Measurements from ENCODE around the gene SLC1A5.

Gene SLC1A5

GRCh38 chr19:46798713-46799112 is 10.3 kb upstream of the SLC1A5 start:
- TF ChIP-seq, protein P1, sequence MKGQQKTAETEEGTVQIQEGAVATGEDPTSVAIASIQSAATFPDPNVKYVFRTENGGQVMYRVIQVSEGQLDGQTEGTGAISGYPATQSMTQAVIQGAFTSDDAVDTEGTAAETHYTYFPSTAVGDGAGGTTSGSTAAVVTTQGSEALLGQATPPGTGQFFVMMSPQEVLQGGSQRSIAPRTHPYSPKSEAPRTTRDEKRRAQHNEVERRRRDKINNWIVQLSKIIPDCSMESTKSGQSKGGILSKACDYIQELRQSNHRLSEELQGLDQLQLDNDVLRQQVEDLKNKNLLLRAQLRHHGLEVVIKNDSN (IDR thresholded peaks at IDR 0.05), result no peak
- TF ChIP-seq CREB1 (IDR thresholded peaks at IDR 0.05; ENCODE audit: low read depth) (no peak), YY1 (IDR thresholded peaks at IDR 0.05; ENCODE audit: low read depth) (no peak), CEBPB (IDR thresholded peaks at IDR 0.05) (no peak), FOXM1 (IDR thresholded peaks at IDR 0.05; ENCODE audit: borderline replicate concordance, low read depth) (no peak), EGR1 (IDR thresholded peaks at IDR 0.05) (no peak), TAF1 (IDR thresholded peaks at IDR 0.05; ENCODE audit: low read depth) (no peak), EP300 (IDR thresholded peaks at IDR 0.05; ENCODE audit: borderline replicate concordance) (no peak)

GRCh38 chr19:46797881-46798280 is 9.5 kb upstream of the SLC1A5 start:
- TF ChIP-seq EGR1 (IDR thresholded peaks at IDR 0.05), result no peak
- TF ChIP-seq TCF12 (IDR thresholded peaks at IDR 0.05; ENCODE audit: low read depth), result no peak
- TF ChIP-seq YY1 (IDR thresholded peaks at IDR 0.05; ENCODE audit: low read depth), result no peak
- TF ChIP-seq ZBTB7A (IDR thresholded peaks at IDR 0.05; ENCODE audit: low read depth), result no peak
- TF ChIP-seq, protein P1 (IDR thresholded peaks at IDR 0.05), result no peak
- no peak for TF ChIP-seq CREB1 (IDR thresholded peaks at IDR 0.05; ENCODE audit: low read depth)
- no peak for TF ChIP-seq REST (IDR thresholded peaks at IDR 0.05; ENCODE audit: low read depth)
- TF ChIP-seq, protein P2, sequence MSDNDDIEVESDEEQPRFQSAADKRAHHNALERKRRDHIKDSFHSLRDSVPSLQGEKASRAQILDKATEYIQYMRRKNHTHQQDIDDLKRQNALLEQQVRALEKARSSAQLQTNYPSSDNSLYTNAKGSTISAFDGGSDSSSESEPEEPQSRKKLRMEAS (IDR thresholded peaks at IDR 0.05), result no peak

DNA sequence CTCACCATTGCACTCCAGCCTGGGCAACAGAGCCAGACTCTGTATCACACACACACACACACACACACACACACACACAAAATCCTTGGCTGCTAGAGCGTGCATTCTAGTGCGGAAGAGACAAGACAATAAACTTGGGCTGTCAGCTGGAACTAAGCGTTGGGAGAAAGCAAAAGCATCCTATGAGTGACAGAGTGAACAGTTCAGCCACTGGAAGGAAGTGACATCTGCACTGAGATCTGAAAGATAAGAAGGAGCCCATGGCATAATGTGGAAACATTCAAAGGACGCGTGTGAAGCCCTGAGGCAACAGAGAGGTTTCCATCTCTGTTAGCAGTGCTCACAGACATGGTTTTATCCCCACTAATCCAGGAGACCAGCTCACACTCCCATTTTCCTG is 3.5 kb upstream of the SLC1A5 start:
- TF ChIP-seq TCF12 (IDR thresholded peaks at IDR 0.05; ENCODE audit: low read depth), result no peak
- TF ChIP-seq TEAD4 (IDR thresholded peaks at IDR 0.05), result no peak
- TF ChIP-seq REST (IDR thresholded peaks at IDR 0.05; ENCODE audit: low read depth), result no peak
- TF ChIP-seq, protein P1 (IDR thresholded peaks at IDR 0.05), result no peak
- no peak for TF ChIP-seq EGR1 (IDR thresholded peaks at IDR 0.05)
- no peak for TF ChIP-seq EP300 (IDR thresholded peaks at IDR 0.05; ENCODE audit: borderline replicate concordance)
- TF ChIP-seq, protein P2 (IDR thresholded peaks at IDR 0.05), result no peak
- no peak for TF ChIP-seq CEBPB (IDR thresholded peaks at IDR 0.05)
- no peak for TF ChIP-seq CREB1 (IDR thresholded peaks at IDR 0.05; ENCODE audit: low read depth)
- no peak for TF ChIP-seq NFIC (IDR thresholded peaks at IDR 0.05)
- TF ChIP-seq TAF1 (IDR thresholded peaks at IDR 0.05; ENCODE audit: low read depth), result no peak
- no peak for TF ChIP-seq YY1 (IDR thresholded peaks at IDR 0.05; ENCODE audit: low read depth)
- TF ChIP-seq RAD21 (IDR thresholded peaks at IDR 0.05; ENCODE audit: low read depth), result no peak
- TF ChIP-seq FOXM1 (IDR thresholded peaks at IDR 0.05; ENCODE audit: borderline replicate concordance, low read depth), result no peak
- TF ChIP-seq ZBTB7A (IDR thresholded peaks at IDR 0.05; ENCODE audit: low read depth), result no peak

- TF ChIP-seq YY1 (IDR thresholded peaks at IDR 0.05; ENCODE audit: low read depth), result no peak
- TF ChIP-seq EGR1 (IDR thresholded peaks at IDR 0.05), result no peak
- no peak for TF ChIP-seq CEBPB (IDR thresholded peaks at IDR 0.05)
- TF ChIP-seq REST (IDR thresholded peaks at IDR 0.05; ENCODE audit: low read depth), result no peak
- no peak for TF ChIP-seq NFIC (IDR thresholded peaks at IDR 0.05)
- TF ChIP-seq CREB1 (IDR thresholded peaks at IDR 0.05; ENCODE audit: low read depth), result no peak
- TF ChIP-seq TAF1 (IDR thresholded peaks at IDR 0.05; ENCODE audit: low read depth), result no peak
- TF ChIP-seq, protein P2 (IDR thresholded peaks at IDR 0.05), result no peak
- TF ChIP-seq EP300 (IDR thresholded peaks at IDR 0.05; ENCODE audit: borderline replicate concordance), result no peak
- TF ChIP-seq ZBTB7A (IDR thresholded peaks at IDR 0.05; ENCODE audit: low read depth), result no peak
- TF ChIP-seq FOXM1 (IDR thresholded peaks at IDR 0.05; ENCODE audit: borderline replicate concordance, low read depth), result no peak
- TF ChIP-seq TCF12 (IDR thresholded peaks at IDR 0.05; ENCODE audit: low read depth), result no peak
- TF ChIP-seq, protein P1 (IDR thresholded peaks at IDR 0.05), result no peak
- no peak for TF ChIP-seq RAD21 (IDR thresholded peaks at IDR 0.05; ENCODE audit: low read depth)
- TF ChIP-seq TEAD4 (IDR thresholded peaks at IDR 0.05), result no peak
These were observed 977 bp upstream of the SLC1A5 start for GRCh38 chr19:46789371-46789770.

Measured in Ishikawa (cell line).